OCI-LY7 (cell line): ENCODE data around the gene RABL2A.
"Not testable (repeated sequence)": the region's sequence is repeated elsewhere in the genome, so short reads cannot be mapped to it uniquely, and the experiment has no call there.

Source experiments
- EZH2phosphoT487 ChIP-seq: fragments of 200-600 bp; sonication (generic); IDR thresholded peaks from 2 replicates; pipeline ENCODE4 v1.6.1; 2018; ENCODE audit warnings: low read depth, borderline replicate concordance, mild to moderate bottlenecking, mixed run types, antibody characterized with exemption, low read length, moderate library complexity, mixed read lengths
- TF ChIP-seq, protein P1 (sequence below): fragments of 200-600 bp; sonication (generic); conservative IDR thresholded peaks from 2 replicates; pipeline ENCODE4 v1.5.1; 2014; ENCODE audit warnings: mild to moderate bottlenecking, antibody characterized with exemption, low read length, moderate library complexity, mixed read lengths

GRCh38 chr2:113606036-113606435 is 21.0 kb upstream of the RABL2A start:
- TF ChIP-seq, protein P1, sequence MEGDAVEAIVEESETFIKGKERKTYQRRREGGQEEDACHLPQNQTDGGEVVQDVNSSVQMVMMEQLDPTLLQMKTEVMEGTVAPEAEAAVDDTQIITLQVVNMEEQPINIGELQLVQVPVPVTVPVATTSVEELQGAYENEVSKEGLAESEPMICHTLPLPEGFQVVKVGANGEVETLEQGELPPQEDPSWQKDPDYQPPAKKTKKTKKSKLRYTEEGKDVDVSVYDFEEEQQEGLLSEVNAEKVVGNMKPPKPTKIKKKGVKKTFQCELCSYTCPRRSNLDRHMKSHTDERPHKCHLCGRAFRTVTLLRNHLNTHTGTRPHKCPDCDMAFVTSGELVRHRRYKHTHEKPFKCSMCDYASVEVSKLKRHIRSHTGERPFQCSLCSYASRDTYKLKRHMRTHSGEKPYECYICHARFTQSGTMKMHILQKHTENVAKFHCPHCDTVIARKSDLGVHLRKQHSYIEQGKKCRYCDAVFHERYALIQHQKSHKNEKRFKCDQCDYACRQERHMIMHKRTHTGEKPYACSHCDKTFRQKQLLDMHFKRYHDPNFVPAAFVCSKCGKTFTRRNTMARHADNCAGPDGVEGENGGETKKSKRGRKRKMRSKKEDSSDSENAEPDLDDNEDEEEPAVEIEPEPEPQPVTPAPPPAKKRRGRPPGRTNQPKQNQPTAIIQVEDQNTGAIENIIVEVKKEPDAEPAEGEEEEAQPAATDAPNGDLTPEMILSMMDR, result not testable (repeated sequence)
- not testable (repeated sequence) for TF ChIP-seq EZH2phosphoT487
